IMR-90 (cell line): Measurements from ENCODE around the gene CNIH1. TPM values are rescaled to one million over a fixed set of nuclear protein-coding genes. Genes with fewer than 3 reads are reported as not detected.

Experiments used
- ATAC-seq: fragments of 200-7000 bp; cut with Tn5 transposase; 2 replicates; pipeline ENCODE4 v1.9.1; 2020; ENCODE audit warnings: low read depth, mild to moderate bottlenecking, moderate library complexity
- BruUV-seq: library from RNA; stranded (reverse); fragments of 400-500 nt; replicated peaks from 2 replicates; lab custom pipeline; 2021; lab: Mats Ljungman, UMichigan
- CTCF ChIA-PET: fragments of 300-600 bp; formaldehyde crosslinking; extraction: SDS; loops from one replicate; lab custom pipeline; 2021; ENCODE audit warnings: antibody characterized with exemption; lab: Yijun Ruan, JAX
- POLR2A ChIA-PET: fragments of 300-600 bp; sonication (Branson Sonifier 250); formaldehyde crosslinking; loops from one replicate; lab custom pipeline; 2022; ENCODE audit warnings: antibody characterized with exemption; ENCODE audit not compliant: unreplicated experiment; lab: Charles Lee
- DNase-seq: peaks from one replicate; pipeline ENCODE4 v3.0.0; 2013
- H2AFZ ChIP-seq: replicated peaks from 2 replicates; pipeline ENCODE3; 2013; ENCODE audit warnings: low read length, mild to moderate bottlenecking; ENCODE audit not compliant: poor library complexity
- H2AK5ac ChIP-seq: 2 replicates; pipeline ENCODE4 v1.6.1; 2013; ENCODE audit warnings: low read depth, low read length, inconsistent platforms
- H2AK9ac ChIP-seq: replicated peaks from 2 replicates; pipeline ENCODE3; 2013; ENCODE audit warnings: mild to moderate bottlenecking, low read depth, low read length, moderate library complexity; ENCODE audit not compliant: poor library complexity
- H2BK120ac ChIP-seq: 2 replicates; pipeline ENCODE4 v1.6.1; 2013; ENCODE audit warnings: low read depth, low read length, inconsistent platforms
- H2BK15ac ChIP-seq: 3 replicates; pipeline ENCODE4 v1.6.1; 2013; ENCODE audit warnings: low read depth, low read length, inconsistent platforms
- H2BK20ac ChIP-seq: 2 replicates; pipeline ENCODE4 v1.6.1; 2013; ENCODE audit warnings: low read depth, mild to moderate bottlenecking, inconsistent platforms, low read length, moderate library complexity
- H2BK5ac ChIP-seq: 2 replicates; pipeline ENCODE4 v1.6.1; 2013; ENCODE audit warnings: mild to moderate bottlenecking, low read depth, low read length, inconsistent platforms; ENCODE audit not compliant: poor library complexity, severe bottlenecking
- H3K14ac ChIP-seq: replicated peaks from 2 replicates; pipeline ENCODE4 v1.6.1; 2013; ENCODE audit warnings: low read depth, low read length, inconsistent platforms
- H3K18ac ChIP-seq: 2 replicates; pipeline ENCODE4 v1.6.1; 2013; ENCODE audit warnings: low read depth, low read length, control low read depth
- H3K23ac ChIP-seq: 2 replicates; pipeline ENCODE4 v1.6.1; 2013; ENCODE audit warnings: low read depth, low read length, inconsistent platforms
- H3K27ac ChIP-seq: 2 replicates; pipeline ENCODE4 v1.5.1; 2013; ENCODE audit warnings: mild to moderate bottlenecking, control low read depth, low read length; ENCODE audit not compliant: insufficient read depth
- H3K27me3 ChIP-seq: 2 replicates; pipeline ENCODE4 v1.6.1; 2013; ENCODE audit warnings: low read length; ENCODE audit not compliant: control insufficient read depth, insufficient read depth
- H3K36me3 ChIP-seq: 2 replicates; pipeline ENCODE4 v1.6.1; 2013; ENCODE audit warnings: low read length, mixed read lengths; ENCODE audit not compliant: control insufficient read depth, insufficient read depth
- H3K4ac ChIP-seq: 2 replicates; pipeline ENCODE4 v1.6.1; 2013; ENCODE audit warnings: low read depth, low read length, inconsistent platforms
- H3K4me1 ChIP-seq: 2 replicates; pipeline ENCODE4 v1.6.1; 2013; ENCODE audit warnings: low read length, mixed read lengths; ENCODE audit not compliant: control insufficient read depth, insufficient read depth
- H3K4me2 ChIP-seq: 2 replicates; pipeline ENCODE4 v1.6.1; 2013; ENCODE audit warnings: low read depth, mild to moderate bottlenecking, control low read depth, low read length, moderate library complexity
- H3K4me3 ChIP-seq: 2 replicates; pipeline ENCODE4 v1.5.1; 2013; ENCODE audit warnings: low read depth, mild to moderate bottlenecking, control low read depth, low read length, moderate library complexity; ENCODE audit not compliant: insufficient read depth
- H3K56ac ChIP-seq: 2 replicates; pipeline ENCODE4 v1.6.1; 2013; ENCODE audit warnings: low read length, inconsistent platforms; ENCODE audit not compliant: insufficient read depth; ENCODE audit errors: extremely low read depth
- H3K79me1 ChIP-seq, 2 experiments: 2 replicates each; pipeline ENCODE4 v1.6.1; 2013; ENCODE audit warnings: low read length in 2 of 2, inconsistent platforms in 1 of 2, low read depth in 1 of 2
- H3K9ac ChIP-seq: 2 replicates; pipeline ENCODE4 v1.6.1; 2013; ENCODE audit warnings: low read depth, low read length, control low read depth
- H3K9me1 ChIP-seq: 2 replicates; pipeline ENCODE4 v1.6.1; 2013; ENCODE audit warnings: low read length, inconsistent platforms; ENCODE audit not compliant: insufficient read depth
- H3K9me3 ChIP-seq: 2 replicates; pipeline ENCODE4 v1.6.1; 2013; ENCODE audit warnings: low read length; ENCODE audit not compliant: control insufficient read depth, insufficient read depth
- H4K20me1 ChIP-seq: 2 replicates; pipeline ENCODE4 v1.6.1; 2013; ENCODE audit warnings: low read length, inconsistent platforms; ENCODE audit not compliant: insufficient read depth
- H4K5ac ChIP-seq: 2 replicates; pipeline ENCODE4 v1.6.1; 2013; ENCODE audit warnings: mild to moderate bottlenecking, low read depth, low read length, control low read depth
- H4K8ac ChIP-seq, 2 experiments: 2 replicates each; pipeline ENCODE4 v1.6.1; 2013; ENCODE audit warnings: low read depth in 2 of 2, low read length in 2 of 2, control low read depth in 1 of 2, inconsistent platforms in 1 of 2
- H4K91ac ChIP-seq: 2 replicates; pipeline ENCODE4 v1.6.1; 2013; ENCODE audit warnings: low read depth, low read length, inconsistent platforms; ENCODE audit not compliant: insufficient read depth
- BHLHE40 ChIP-seq: fragments of 150-350 bp; IDR thresholded peaks from 2 replicates; pipeline ENCODE4 v1.6.1; 2016; ENCODE audit warnings: mild to moderate bottlenecking, low read depth, low read length
- CEBPB ChIP-seq: IDR thresholded peaks from 2 replicates; pipeline ENCODE4 v1.6.1; 2012; ENCODE audit warnings: low read depth, low read length, improper control_type of control experiment
- CHD1 ChIP-seq: IDR thresholded peaks from 2 replicates; pipeline ENCODE4 v1.6.1; 2012; ENCODE audit warnings: low read depth, low read length, improper control_type of control experiment
- FOS ChIP-seq: fragments of 150-350 bp; IDR thresholded peaks from 2 replicates; pipeline ENCODE4 v1.6.1; 2016; ENCODE audit warnings: low read depth, low read length
- MAFK ChIP-seq: IDR thresholded peaks from 2 replicates; pipeline ENCODE4 v1.6.1; 2012; ENCODE audit warnings: low read depth, low read length, improper control_type of control experiment
- MAZ ChIP-seq: IDR thresholded peaks from 2 replicates; pipeline ENCODE4 v1.6.1; 2012; ENCODE audit warnings: low read depth, mild to moderate bottlenecking, low read length, improper control_type of control experiment, moderate library complexity, borderline replicate concordance
- MXI1 ChIP-seq: IDR thresholded peaks from 2 replicates; pipeline ENCODE4 v1.6.1; 2012; ENCODE audit warnings: low read depth, mild to moderate bottlenecking, low read length, moderate library complexity, borderline replicate concordance
- NFE2L2 ChIP-seq: fragments of 150-350 bp; IDR thresholded peaks from 2 replicates; pipeline ENCODE4 v1.6.1; 2016; ENCODE audit warnings: low read depth, mild to moderate bottlenecking, low read length
- POLR2A ChIP-seq: IDR thresholded peaks from 2 replicates; pipeline ENCODE4 v1.6.1; 2012; ENCODE audit warnings: mild to moderate bottlenecking, low read depth, low read length
- RAD21 ChIP-seq: IDR thresholded peaks from 2 replicates; pipeline ENCODE4 v1.6.1; 2012; ENCODE audit warnings: low read length, improper control_type of control experiment
- RCOR1 ChIP-seq: IDR thresholded peaks from 2 replicates; pipeline ENCODE4 v1.6.1; 2012; ENCODE audit warnings: mild to moderate bottlenecking, low read length, improper control_type of control experiment; ENCODE audit not compliant: insufficient replicate concordance
- SMC3 ChIP-seq: fragments of 150-350 bp; IDR thresholded peaks from 2 replicates; pipeline ENCODE4 v1.6.1; 2016; ENCODE audit warnings: low read depth, mild to moderate bottlenecking, antibody characterized with exemption, low read length, moderate library complexity
- whole genome bisulfite sequencing, 2 experiments: methylation state at CpG; one replicate each; pipeline versions ENCODE4 v1.1.5 to v1.1.7; 2013; ENCODE audit warnings: missing lambda C conversion rate in 2 of 2; ENCODE audit not compliant: insufficient read length in 1 of 2; ENCODE audit errors: extremely low coverage in 2 of 2; 5-methylcytosine and 5-hydroxymethylcytosine counted together
- dilution Hi-C: fragments of 300-500 bp; cut with HindIII; formaldehyde crosslinking; loops from one replicate; pipeline ENCODE4 v1.14.3; 2018; ENCODE audit warnings: low sequenced_read_pairs; ENCODE audit not compliant: unreplicated experiment
- in situ Hi-C: fragments of 300-500 bp; cut with MboI; formaldehyde crosslinking; loops from 3 replicates; pipeline ENCODE4 v1.14.3; 2019; ENCODE audit warnings: low sequenced_read_pairs, inconsistent platforms, mixed read lengths
- intact Hi-C: fragments of 100-400 bp; cut with micrococcal nuclease; formaldehyde crosslinking; loops from 2 replicates; pipeline ENCODE4 v1.10.0; 2022
- polyA plus RNA-seq, 3 experiments: library from polyadenylated mRNA; depleted of rRNA; stranded (reverse); fragments of >200 nt; gene quantifications; 2 replicates each; pipeline ENCODE4 v1.2.3, GENCODE V29; 2012; ENCODE audit warnings: low replicate concordance in 1 of 3
- total RNA-seq: library from RNA; depleted of rRNA; stranded (reverse); fragments of >200 nt; gene quantifications from 2 replicates; pipeline ENCODE4 v1.2.3, GENCODE V29; 2012
- TF ChIP-seq, protein P1 (sequence below): conservative IDR thresholded peaks from 2 replicates; pipeline ENCODE4 v1.5.1; 2012; ENCODE audit warnings: mild to moderate bottlenecking, low read depth, low read length, improper control_type of control experiment
- TF ChIP-seq, protein P2 (sequence below): fragments of 150-350 bp; IDR thresholded peaks from 2 replicates; pipeline ENCODE4 v1.6.1; 2017; ENCODE audit warnings: mild to moderate bottlenecking, antibody characterized with exemption, low read length, low read depth

CNIH1 gene
- total and polyA plus RNA-seq, 2 of the 4 experiments (the other 2 are of a cell fraction): 244 to 284 TPM

DNA sequence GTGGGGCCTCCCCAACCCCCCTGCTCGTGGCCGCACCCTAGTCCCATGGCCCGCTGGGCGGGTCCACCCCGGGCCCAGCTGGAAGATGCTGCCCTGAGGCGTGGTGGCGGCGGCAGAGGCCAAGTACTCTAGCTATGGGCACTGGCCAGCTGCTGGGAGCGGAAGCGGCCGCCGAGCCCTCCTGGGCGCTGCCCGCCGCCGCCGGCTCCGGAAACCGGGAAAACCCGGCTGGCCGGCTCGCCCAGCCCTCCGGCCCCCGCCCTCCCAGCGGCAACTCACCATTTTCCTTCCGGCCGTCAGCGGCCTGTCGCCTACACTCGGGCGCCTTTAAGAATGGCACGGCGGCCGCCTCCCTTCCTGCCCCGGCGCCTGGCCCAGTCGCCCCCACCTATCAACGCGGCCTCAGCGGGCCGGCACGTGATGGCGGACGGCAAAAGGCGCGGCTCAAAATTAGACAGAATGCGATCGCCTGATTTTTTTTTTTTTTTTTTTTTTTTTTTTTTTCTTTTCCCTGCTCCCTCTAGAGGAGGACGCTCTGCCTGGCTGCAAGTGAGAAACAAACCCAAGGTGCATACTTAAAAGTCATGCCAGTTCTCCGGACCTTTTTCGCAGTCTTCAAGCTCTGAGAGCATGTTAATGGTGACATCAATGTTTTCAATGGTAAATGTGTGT lies 47.6 kb upstream of the CNIH1 start, which contains the start of gene GMFB:
TSS of gene GMFB (minus strand) at position 335 of the 672 bp plus-strand sequence. CDS start at position 282, 53 bp downstream.
- ATAC-seq (peak; percentile 94), DNase-seq (peak; percentile 91)
- H2AK5ac ChIP-seq: peak within 1 kb of the TSS; percentile 68
- peak within 1 kb of the TSS; percentile 91 for H3K27ac ChIP-seq
- H3K23ac ChIP-seq: peak within 1 kb of the TSS; percentile 97
- WGBS, 2 experiments: 0% methylated on average over 7 of the region's 51 CpGs; no CpG with 5 or more reads in 1 of the 2 experiments
- no peaks in the 10 kb centered on the region for H3K9me3 ChIP-seq
- peak within 1 kb of the TSS; percentile 97 for H3K14ac ChIP-seq
- H4K8ac ChIP-seq: peak within 1 kb of the TSS; percentile 96 to 99
- peak within 1 kb of the TSS; percentile 99 for H2AK9ac ChIP-seq
- peak within 1 kb of the TSS; percentile 79 for H2BK5ac ChIP-seq
- H3K79me1 ChIP-seq: peaks cover 6 to 23% of the 10 kb centered on the region in 2 experiments
- peak within 1 kb of the TSS; percentile 97 for H2AFZ ChIP-seq
- peak within 1 kb of the TSS; percentile 98 for H3K4me2 ChIP-seq
- H2BK15ac ChIP-seq: peak within 1 kb of the TSS; percentile 50; the same call in 1 of the 3 replicates
- peaks cover 12% of the 10 kb centered on the region; the same call in 1 of the 2 replicates for H4K20me1 ChIP-seq
- H3K18ac ChIP-seq: peak within 1 kb of the TSS; percentile 68
- no peaks in the 10 kb centered on the region for H3K27me3 ChIP-seq
- dilution Hi-C loops (no loop called here), intact Hi-C loops (no loop called here), in situ Hi-C loops (no loop called here)
- H3K4me3 ChIP-seq: peak within 1 kb of the TSS; percentile 89
- CTCF ChIA-PET: interaction anchor here (1.0 kb wide), 1 partner anchor 21 kb away, joined by 3 read pairs; the partner anchor contains the start of gene CGRRF1
- peak within 1 kb of the TSS; percentile 93 for H3K4ac ChIP-seq
- H3K56ac ChIP-seq: peak within 1 kb of the TSS; percentile 95
- H3K4me1 ChIP-seq: 0 out of 2 replicates have a peak, but pooled peaks cover 4% of the 10 kb centered on the region
- no peaks in the 10 kb centered on the region for H3K36me3 ChIP-seq
- H2BK20ac ChIP-seq: peak within 1 kb of the TSS; percentile 80
- no peaks in the 10 kb centered on the region for H3K9me1 ChIP-seq
- H3K9ac ChIP-seq: peak within 1 kb of the TSS; percentile 86
- peak within 1 kb of the TSS; percentile 88 for H4K5ac ChIP-seq
- H2BK120ac ChIP-seq: peak within 1 kb of the TSS; percentile 86
- POLR2A ChIA-PET: interaction anchor here (0.7 kb wide), 1 partner anchor 21 kb away, joined by 3 read pairs; the partner anchor contains the start of gene CGRRF1
- no TSS peak for BruUV-seq
- H4K91ac ChIP-seq: peak within 1 kb of the TSS; percentile 75
- TF ChIP-seq SMC3: 0 out of 2 replicates have a peak, but pooled peaks have one; percentile 7
- peak; percentile 94 for TF ChIP-seq POLR2A
- no peak for TF ChIP-seq CEBPB
- TF ChIP-seq, protein P1, sequence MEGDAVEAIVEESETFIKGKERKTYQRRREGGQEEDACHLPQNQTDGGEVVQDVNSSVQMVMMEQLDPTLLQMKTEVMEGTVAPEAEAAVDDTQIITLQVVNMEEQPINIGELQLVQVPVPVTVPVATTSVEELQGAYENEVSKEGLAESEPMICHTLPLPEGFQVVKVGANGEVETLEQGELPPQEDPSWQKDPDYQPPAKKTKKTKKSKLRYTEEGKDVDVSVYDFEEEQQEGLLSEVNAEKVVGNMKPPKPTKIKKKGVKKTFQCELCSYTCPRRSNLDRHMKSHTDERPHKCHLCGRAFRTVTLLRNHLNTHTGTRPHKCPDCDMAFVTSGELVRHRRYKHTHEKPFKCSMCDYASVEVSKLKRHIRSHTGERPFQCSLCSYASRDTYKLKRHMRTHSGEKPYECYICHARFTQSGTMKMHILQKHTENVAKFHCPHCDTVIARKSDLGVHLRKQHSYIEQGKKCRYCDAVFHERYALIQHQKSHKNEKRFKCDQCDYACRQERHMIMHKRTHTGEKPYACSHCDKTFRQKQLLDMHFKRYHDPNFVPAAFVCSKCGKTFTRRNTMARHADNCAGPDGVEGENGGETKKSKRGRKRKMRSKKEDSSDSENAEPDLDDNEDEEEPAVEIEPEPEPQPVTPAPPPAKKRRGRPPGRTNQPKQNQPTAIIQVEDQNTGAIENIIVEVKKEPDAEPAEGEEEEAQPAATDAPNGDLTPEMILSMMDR: peak; percentile 57
- TF ChIP-seq BHLHE40: peak; percentile 100
- TF ChIP-seq CHD1: no peak
- no peak for TF ChIP-seq RAD21
- TF ChIP-seq, protein P2, sequence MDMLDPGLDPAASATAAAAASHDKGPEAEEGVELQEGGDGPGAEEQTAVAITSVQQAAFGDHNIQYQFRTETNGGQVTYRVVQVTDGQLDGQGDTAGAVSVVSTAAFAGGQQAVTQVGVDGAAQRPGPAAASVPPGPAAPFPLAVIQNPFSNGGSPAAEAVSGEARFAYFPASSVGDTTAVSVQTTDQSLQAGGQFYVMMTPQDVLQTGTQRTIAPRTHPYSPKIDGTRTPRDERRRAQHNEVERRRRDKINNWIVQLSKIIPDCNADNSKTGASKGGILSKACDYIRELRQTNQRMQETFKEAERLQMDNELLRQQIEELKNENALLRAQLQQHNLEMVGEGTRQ: peak; percentile 97
- peak; percentile 59; the same call in 1 of the 2 replicates for TF ChIP-seq MXI1
- no peak for TF ChIP-seq NFE2L2
- TF ChIP-seq RCOR1: peak; percentile 59
- no peak for TF ChIP-seq MAFK
- TF ChIP-seq FOS: no peak
- peak; percentile 90; the same call in 1 of the 2 replicates for TF ChIP-seq MAZ
